ENCODE measurements around the gene ERP27. TPM values are rescaled to one million over a fixed set of nuclear protein-coding genes. Genes with fewer than 3 reads are reported as not detected.

ERP27 gene
- total RNA-seq, 4 donors from 2014 or later: 0.57 to 5.5 (median 1.9) TPM; not detected in 1

GRCh38 chr12:14959126-14959440 lies 20.7 kb upstream of the ERP27 start:
- no peak for DNase-seq
- Histone ChIP-seq H3K4me1 (peaks cover 0 to 46% (median 0%) of the 10 kb centered on the region in 3 donors), H3K27me3 (no peaks in the 10 kb centered on the region), H3K27ac (peak overlapping the region; percentile 22 to 87 (median 82)), H3K36me3 (no peaks in the 10 kb centered on the region), H3K9me3 (no peaks in the 10 kb centered on the region), H3K4me3 (peak overlapping the region in 3 of 4 donors; percentile 21 to 61 (median 44))
- WGBS, 2 donors: 45 to 83% methylated on average over 8 to 10 of the region's 10 CpGs
- intact Hi-C loops (cut with DNase I): no loop called here
- TF ChIP-seq POLR2A (IDR thresholded peaks at IDR 0.05): no peak
- TF ChIP-seq, protein P1, sequence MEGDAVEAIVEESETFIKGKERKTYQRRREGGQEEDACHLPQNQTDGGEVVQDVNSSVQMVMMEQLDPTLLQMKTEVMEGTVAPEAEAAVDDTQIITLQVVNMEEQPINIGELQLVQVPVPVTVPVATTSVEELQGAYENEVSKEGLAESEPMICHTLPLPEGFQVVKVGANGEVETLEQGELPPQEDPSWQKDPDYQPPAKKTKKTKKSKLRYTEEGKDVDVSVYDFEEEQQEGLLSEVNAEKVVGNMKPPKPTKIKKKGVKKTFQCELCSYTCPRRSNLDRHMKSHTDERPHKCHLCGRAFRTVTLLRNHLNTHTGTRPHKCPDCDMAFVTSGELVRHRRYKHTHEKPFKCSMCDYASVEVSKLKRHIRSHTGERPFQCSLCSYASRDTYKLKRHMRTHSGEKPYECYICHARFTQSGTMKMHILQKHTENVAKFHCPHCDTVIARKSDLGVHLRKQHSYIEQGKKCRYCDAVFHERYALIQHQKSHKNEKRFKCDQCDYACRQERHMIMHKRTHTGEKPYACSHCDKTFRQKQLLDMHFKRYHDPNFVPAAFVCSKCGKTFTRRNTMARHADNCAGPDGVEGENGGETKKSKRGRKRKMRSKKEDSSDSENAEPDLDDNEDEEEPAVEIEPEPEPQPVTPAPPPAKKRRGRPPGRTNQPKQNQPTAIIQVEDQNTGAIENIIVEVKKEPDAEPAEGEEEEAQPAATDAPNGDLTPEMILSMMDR (IDR thresholded peaks at IDR 0.05): no peak

DNA sequence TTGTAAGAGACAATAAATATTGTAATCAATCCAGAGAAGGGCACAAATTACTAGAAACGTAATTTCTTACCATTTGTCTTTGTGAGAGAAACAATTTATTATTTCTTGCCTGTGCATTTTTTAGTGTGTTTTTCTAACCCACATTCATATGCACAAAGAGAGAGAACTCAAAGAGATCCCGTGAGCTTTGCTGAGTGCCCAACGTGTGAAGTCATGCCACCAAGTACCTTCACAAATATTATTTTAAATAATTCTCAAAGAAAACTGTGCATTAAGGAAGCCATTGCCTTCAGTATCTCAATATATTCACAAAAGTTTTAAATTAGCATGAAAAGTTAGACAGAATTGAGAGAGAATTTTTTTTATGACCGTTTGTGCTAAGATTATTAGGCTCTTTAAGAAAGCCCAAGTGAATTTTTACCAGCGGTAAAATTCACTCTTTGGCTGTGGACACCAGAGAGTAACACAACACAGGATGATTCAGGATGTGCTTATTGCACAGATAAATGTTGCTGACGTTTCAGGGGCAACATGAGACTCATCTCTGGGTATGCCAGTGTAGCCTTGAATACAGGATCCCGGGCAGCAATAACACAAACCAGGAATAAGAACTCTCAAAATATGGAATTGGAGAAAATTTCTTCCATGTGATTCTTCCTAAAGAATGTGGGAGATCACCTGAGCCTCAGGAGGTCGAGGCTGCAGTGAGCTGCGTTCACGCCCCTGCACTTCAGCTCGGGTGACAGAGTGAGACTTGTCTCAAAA lies 20.2 kb upstream of the ERP27 start:
- DNase-seq: no peak
- WGBS, 2 donors: 53 to 68% methylated on average over 10 to 11 of the region's 11 CpGs
- peak in 1 of 4 donors; percentile 26 for TF ChIP-seq POLR2A (IDR thresholded peaks at IDR 0.05)
- TF ChIP-seq, protein P1 (IDR thresholded peaks at IDR 0.05): no peak
- Histone ChIP-seq H3K27me3 (no peaks in the 10 kb centered on the region), H3K9me3 (no peaks in the 10 kb centered on the region), H3K4me1 (peaks cover 0 to 51% (median 0%) of the 10 kb centered on the region in 3 donors), H3K36me3 (no peaks in the 10 kb centered on the region), H3K4me3 (peak overlapping the region in 3 of 4 donors; percentile 21 to 61 (median 44)), H3K27ac (peak overlapping the region; percentile 22 to 87 (median 82))
- intact Hi-C loops (cut with DNase I): no loop called here

- Histone ChIP-seq H3K27ac (peak overlapping the region in 3 of 4 donors; percentile 78 to 87 (median 85)), H3K36me3 (no peaks in the 10 kb centered on the region), H3K4me3 (peak overlapping the region in 3 of 4 donors; percentile 8 to 61 (median 44)), H3K4me1 (peaks cover 2 to 60% (median 4%) of the 10 kb centered on the region in 3 donors), H3K9me3 (no peaks in the 10 kb centered on the region), H3K27me3 (no peaks in the 10 kb centered on the region)
- TF ChIP-seq, protein P1 (IDR thresholded peaks at IDR 0.05): no peak
- no peak for TF ChIP-seq POLR2A (IDR thresholded peaks at IDR 0.05)
- WGBS, 2 donors: 50 to 56% methylated on average over 5 of the region's 5 CpGs
- no peak for DNase-seq
- intact Hi-C loops (cut with DNase I): no loop called here
Measured at GRCh38 chr12:14957551-14958168, 19.3 kb upstream of the ERP27 start.

DNA sequence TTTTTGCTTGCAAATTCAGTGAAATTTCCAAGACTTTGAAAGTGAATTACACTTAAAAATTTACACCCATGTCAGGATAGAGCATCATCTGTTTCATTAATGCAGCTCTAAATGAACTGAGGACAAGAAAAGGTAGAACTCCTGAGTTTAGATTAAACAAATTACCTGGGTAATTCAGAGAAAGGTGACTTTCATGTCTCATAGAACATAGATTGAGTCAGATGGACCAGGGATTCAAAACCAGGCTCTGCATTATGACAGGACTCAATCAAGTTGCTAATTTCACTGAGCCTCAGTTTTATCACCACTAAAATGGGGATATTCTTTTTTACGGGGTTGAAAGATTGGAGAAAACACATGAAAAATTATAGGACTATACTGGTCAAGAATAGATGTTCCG lies 18.6 kb upstream of the ERP27 start:
- TF ChIP-seq POLR2A (IDR thresholded peaks at IDR 0.05): no peak
- TF ChIP-seq, protein P1 (IDR thresholded peaks at IDR 0.05): no peak
- DNase-seq: no peak
- no peaks in the 10 kb centered on the region for H3K27me3 ChIP-seq
- H3K27ac ChIP-seq: peak overlapping the region in 3 of 4 donors; percentile 42 to 87 (median 78)
- peak overlapping the region in 1 of 4 donors; percentile 2 for H3K4me3 ChIP-seq
- no peaks in the 10 kb centered on the region for H3K36me3 ChIP-seq
- intact Hi-C loops (cut with DNase I): no loop called here
- 49 to 53% methylated on average over 2 of the region's 2 CpGs for WGBS, 2 donors
- no peaks in the 10 kb centered on the region for H3K9me3 ChIP-seq
- peaks cover 6 to 64% (median 9%) of the 10 kb centered on the region in 3 donors for H3K4me1 ChIP-seq

Measured in esophagus squamous epithelium (tissue), 5 donors.